Gastroesophageal sphincter (tissue), 4 donors: ENCODE measurements around the gene VGLL2. TPM values are rescaled to one million over a fixed set of nuclear protein-coding genes. Genes with fewer than 3 reads are reported as not detected.

ENCODE experiments used
- ATAC-seq: fragments of 150-250 bp; one replicate; pipeline ENCODE4 v1.9.1; 2016; ENCODE audit warnings: mild to moderate bottlenecking, moderate library complexity
- H3K27ac ChIP-seq, 4 donors: fragments of 200-600 bp; sonication (generic) in 3 of 4; 1 replicate in 3 of 4; 2 replicates in 1 of 4; pipeline ENCODE4 v1.5.1; 2016 to 2019
- H3K27me3 ChIP-seq: fragments of 200-600 bp; sonication (generic); one replicate; pipeline ENCODE4 v1.5.1; 2019
- H3K36me3 ChIP-seq, 2 donors: fragments of 200-600 bp; sonication (generic); one replicate each; pipeline ENCODE4 v1.5.1; 2019; ENCODE audit warnings: control low read depth in 1 of 2
- H3K4me1 ChIP-seq, 3 donors: fragments of 200-600 bp; sonication (generic); 1 replicate in 2 of 3; 2 replicates in 1 of 3; pipeline ENCODE4 v1.5.1; 2016 to 2019; ENCODE audit warnings: control low read depth in 2 of 3
- H3K4me3 ChIP-seq, 2 donors: fragments of 200-600 bp; sonication (generic); one replicate each; pipeline ENCODE4 v1.5.1; 2019; ENCODE audit warnings: mild to moderate bottlenecking in 1 of 2, moderate library complexity in 1 of 2
- H3K9me3 ChIP-seq, 3 donors: fragments of 200-600 bp; sonication (generic); one replicate each; pipeline ENCODE4 v1.5.1; 2017 to 2019; ENCODE audit warnings: control low read depth in 2 of 3
- CTCF ChIP-seq, 4 experiments: fragments of 200-600 bp in 2 of 4; fragments of 450-650 bp in 2 of 4; sonication (generic) in 1 of 4; IDR thresholded peaks; one replicate each; pipeline ENCODE4 v1.5.1; 2017 to 2019; ENCODE audit warnings: antibody characterized with exemption in 4 of 4, mild to moderate bottlenecking in 2 of 4, moderate library complexity in 2 of 4
- EP300 ChIP-seq: sonication (generic); formaldehyde crosslinking; IDR thresholded peaks from one replicate; pipeline ENCODE4 v1.6.1; 2017; ENCODE audit warnings: antibody characterized with exemption, mild to moderate bottlenecking
- POLR2A ChIP-seq, 2 donors: fragments of 450-650 bp; IDR thresholded peaks; one replicate each; pipeline ENCODE4 v1.6.1; 2017; ENCODE audit warnings: antibody characterized with exemption in 2 of 2, mild to moderate bottlenecking in 2 of 2, moderate library complexity in 1 of 2
- POLR2AphosphoS5 ChIP-seq: sonication (generic); formaldehyde crosslinking; IDR thresholded peaks from one replicate; pipeline ENCODE4 v1.6.1; 2017; ENCODE audit warnings: antibody characterized with exemption
- WGBS, 2 donors: methylation state at CpG; one replicate each; pipeline ENCODE4 v1.1.5; 2018; ENCODE audit warnings: low coverage in 1 of 2; 5-methylcytosine and 5-hydroxymethylcytosine counted together
- total RNA-seq, 4 donors: library from RNA; depleted of rRNA; stranded (reverse); fragments of >200 nt; gene quantifications; one replicate each; pipeline ENCODE4 v1.1.0, GENCODE V29; 2016

VGLL2 gene
- not detected for total RNA-seq

- H3K4me1 ChIP-seq = peaks cover 0 to 35% (median 22%) of the 10 kb centered on the region in 3 donors
- 3 to 5% methylated on average over 6 to 18 of the region's 63 CpGs for WGBS, 2 donors
- H3K27me3 ChIP-seq = peaks cover 96% of the 10 kb centered on the region
- H3K36me3 ChIP-seq = no peaks in the 10 kb centered on the region
- H3K9me3 ChIP-seq = peaks cover 0 to 7% (median 0%) of the 10 kb centered on the region in 3 donors
- peak within 1 kb of the TSS; percentile 15 to 51 for H3K4me3 ChIP-seq
- no peak for TF ChIP-seq POLR2AphosphoS5
- no peak for TF ChIP-seq CTCF (IDR thresholded peaks at IDR 0.05)
- TF ChIP-seq EP300 = no peak
- TF ChIP-seq POLR2A (IDR thresholded peaks at IDR 0.05) = no peak
- ATAC-seq = peak; percentile 58
- no peak within 1 kb of the TSS for H3K27ac ChIP-seq
Measured at GRCh38 chr6:117265410-117266256, at the start of gene VGLL2. VGLL2 (plus strand) TSS chr6:117265558; CDS start chr6:117265764, 206 bp downstream.

- no peak for ATAC-seq
- no peaks in the 10 kb centered on the region for H3K36me3 ChIP-seq
- H3K27ac ChIP-seq = no peak overlapping the region
- no peak overlapping the region for H3K4me3 ChIP-seq
- H3K4me1 ChIP-seq = no peaks in the 10 kb centered on the region
- no peaks in the 10 kb centered on the region for H3K9me3 ChIP-seq
- 88 to 97% methylated on average over 3 of the region's 3 CpGs for WGBS, 2 donors
- TF ChIP-seq EP300 (no peak), POLR2A (IDR thresholded peaks at IDR 0.05) (no peak), CTCF (IDR thresholded peaks at IDR 0.05) (no peak), POLR2AphosphoS5 (no peak)
- H3K27me3 ChIP-seq = no peaks in the 10 kb centered on the region
Measured at GRCh38 chr6:117222861-117223260, 42.5 kb upstream of the VGLL2 start.

GRCh38 chr6:117226778-117227177 lies 38.6 kb upstream of the VGLL2 start:
- Histone ChIP-seq H3K9me3 (no peaks in the 10 kb centered on the region), H3K4me1 (no peaks in the 10 kb centered on the region), H3K4me3 (no peak overlapping the region), H3K27ac (no peak overlapping the region), H3K27me3 (no peaks in the 10 kb centered on the region), H3K36me3 (no peaks in the 10 kb centered on the region)
- TF ChIP-seq CTCF (IDR thresholded peaks at IDR 0.05) (no peak), POLR2A (IDR thresholded peaks at IDR 0.05) (no peak)
- no peak for ATAC-seq
- WGBS, 2 donors = 86 to 92% methylated on average over 1 of the region's 1 CpG

- peak; percentile 35 for ATAC-seq
- Histone ChIP-seq H3K4me3 (no peak overlapping the region), H3K27ac (no peak overlapping the region), H3K36me3 (no peaks in the 10 kb centered on the region), H3K9me3 (no peaks in the 10 kb centered on the region), H3K27me3 (no peaks in the 10 kb centered on the region), H3K4me1 (no peaks in the 10 kb centered on the region)
- 50 to 53% methylated on average over 3 of the region's 3 CpGs for WGBS, 2 donors
- TF ChIP-seq POLR2AphosphoS5 (no peak), EP300 (no peak), CTCF (IDR thresholded peaks at IDR 0.05) (no peak), POLR2A (IDR thresholded peaks at IDR 0.05) (no peak)
Measured at GRCh38 chr6:117227245-117227962, 38.0 kb upstream of the VGLL2 start.
